GM12875 (cell line): Measurements from ENCODE around the gene ARHGEF26.

Source experiments
- H3K4me3 ChIP-seq: one replicate; pipeline ENCODE4 v1.5.1; 2011; ENCODE audit warnings: low read depth, low read length, control low read depth
- TF ChIP-seq, protein P1 (sequence below): IDR thresholded peaks from 2 replicates; pipeline ENCODE4 v1.5.1; 2011; ENCODE audit warnings: low read depth, mild to moderate bottlenecking, control low read depth, inconsistent platforms, low read length, moderate library complexity, borderline replicate concordance; ENCODE audit not compliant: insufficient read depth

ARHGEF26 gene

DNA sequence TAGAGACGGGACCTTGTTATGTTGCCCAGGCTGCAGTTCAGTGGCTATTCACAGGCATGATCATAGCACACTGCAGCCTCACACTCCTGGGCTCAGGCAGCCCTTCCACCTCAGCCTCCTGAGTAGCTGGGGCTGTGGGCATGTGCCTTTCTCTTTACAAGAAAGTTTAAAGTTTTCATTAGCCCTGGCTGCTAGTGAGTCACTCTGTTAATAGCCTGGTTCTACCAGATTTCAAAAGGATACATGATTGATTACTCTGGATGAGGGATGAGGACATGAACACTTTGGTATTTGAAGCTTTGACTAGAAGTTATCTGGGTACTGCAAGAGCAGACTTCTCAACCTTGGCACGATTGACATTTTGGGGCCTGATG lies 108.0 kb downstream of the ARHGEF26 start:
- TF ChIP-seq, protein P1, sequence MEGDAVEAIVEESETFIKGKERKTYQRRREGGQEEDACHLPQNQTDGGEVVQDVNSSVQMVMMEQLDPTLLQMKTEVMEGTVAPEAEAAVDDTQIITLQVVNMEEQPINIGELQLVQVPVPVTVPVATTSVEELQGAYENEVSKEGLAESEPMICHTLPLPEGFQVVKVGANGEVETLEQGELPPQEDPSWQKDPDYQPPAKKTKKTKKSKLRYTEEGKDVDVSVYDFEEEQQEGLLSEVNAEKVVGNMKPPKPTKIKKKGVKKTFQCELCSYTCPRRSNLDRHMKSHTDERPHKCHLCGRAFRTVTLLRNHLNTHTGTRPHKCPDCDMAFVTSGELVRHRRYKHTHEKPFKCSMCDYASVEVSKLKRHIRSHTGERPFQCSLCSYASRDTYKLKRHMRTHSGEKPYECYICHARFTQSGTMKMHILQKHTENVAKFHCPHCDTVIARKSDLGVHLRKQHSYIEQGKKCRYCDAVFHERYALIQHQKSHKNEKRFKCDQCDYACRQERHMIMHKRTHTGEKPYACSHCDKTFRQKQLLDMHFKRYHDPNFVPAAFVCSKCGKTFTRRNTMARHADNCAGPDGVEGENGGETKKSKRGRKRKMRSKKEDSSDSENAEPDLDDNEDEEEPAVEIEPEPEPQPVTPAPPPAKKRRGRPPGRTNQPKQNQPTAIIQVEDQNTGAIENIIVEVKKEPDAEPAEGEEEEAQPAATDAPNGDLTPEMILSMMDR: no peak

DNA sequence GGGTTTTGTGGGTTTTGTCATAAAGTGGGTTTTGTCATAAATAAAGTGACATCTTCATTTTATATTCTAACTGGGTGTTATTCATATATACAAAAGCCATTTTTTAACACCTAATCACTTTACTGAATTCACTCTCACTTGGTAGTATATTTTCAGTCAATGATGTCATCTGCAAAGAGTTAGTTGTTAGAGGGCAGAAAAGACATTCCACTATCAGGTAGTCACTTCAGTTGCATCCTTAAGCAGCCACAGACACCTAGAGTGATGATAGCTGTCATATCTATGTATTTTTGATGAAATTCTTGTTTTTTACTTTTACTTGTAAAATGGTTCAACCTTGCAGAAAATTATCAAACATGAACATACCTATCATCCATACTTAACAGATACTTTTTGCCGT lies 114.1 kb downstream of the ARHGEF26 start:
- TF ChIP-seq, protein P1: no peak

More for the DNA sequence above, 108.0 kb downstream of the ARHGEF26 start:
- H3K4me3 ChIP-seq: no peak overlapping the region

DNA sequence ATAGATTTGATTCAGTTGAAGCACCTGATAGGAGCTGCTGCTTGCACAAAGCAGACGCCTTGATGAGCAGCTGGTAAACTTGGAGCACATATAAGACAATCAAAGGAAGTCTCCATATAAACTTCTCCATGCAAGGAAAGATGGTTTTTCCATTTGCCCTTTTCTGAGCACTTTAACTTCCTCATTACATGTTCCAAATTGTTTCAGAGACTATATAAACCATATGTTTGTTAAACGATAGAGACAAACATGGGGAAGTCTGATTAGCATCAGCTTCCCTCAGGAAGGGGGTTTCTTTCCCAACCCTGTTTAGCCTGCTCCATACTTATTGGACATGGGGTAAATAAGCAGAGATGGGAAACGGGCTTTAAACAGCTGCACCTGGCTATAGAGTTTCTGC lies 115.1 kb downstream of the ARHGEF26 start:
- no peak overlapping the region for H3K4me3 ChIP-seq

More for the DNA sequence above, 114.1 kb downstream of the ARHGEF26 start:
- no peak overlapping the region for H3K4me3 ChIP-seq

DNA sequence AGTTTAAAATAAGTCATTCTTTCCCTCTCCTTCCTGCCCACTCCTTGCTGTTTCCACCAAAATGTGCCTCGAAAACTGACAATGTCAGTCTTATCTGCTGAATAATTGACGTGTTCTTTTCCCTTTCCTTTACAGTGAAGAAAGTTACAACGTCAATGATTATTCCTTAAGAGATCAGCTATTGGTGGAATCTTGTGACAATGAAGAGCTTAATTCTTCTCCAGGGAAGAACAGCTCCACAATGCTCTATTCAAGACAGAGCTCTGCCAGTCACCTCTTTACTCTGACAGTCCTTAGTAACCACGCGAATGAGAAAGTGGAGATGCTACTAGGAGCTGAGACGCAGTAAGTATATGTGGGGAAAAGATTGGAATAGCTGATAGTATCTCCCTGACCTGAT lies 119.0 kb downstream of the ARHGEF26 start:
- TF ChIP-seq, protein P1: no peak
- H3K4me3 ChIP-seq: no peak overlapping the region

More for the DNA sequence above, 115.1 kb downstream of the ARHGEF26 start:
- TF ChIP-seq, protein P1: no peak

DNA sequence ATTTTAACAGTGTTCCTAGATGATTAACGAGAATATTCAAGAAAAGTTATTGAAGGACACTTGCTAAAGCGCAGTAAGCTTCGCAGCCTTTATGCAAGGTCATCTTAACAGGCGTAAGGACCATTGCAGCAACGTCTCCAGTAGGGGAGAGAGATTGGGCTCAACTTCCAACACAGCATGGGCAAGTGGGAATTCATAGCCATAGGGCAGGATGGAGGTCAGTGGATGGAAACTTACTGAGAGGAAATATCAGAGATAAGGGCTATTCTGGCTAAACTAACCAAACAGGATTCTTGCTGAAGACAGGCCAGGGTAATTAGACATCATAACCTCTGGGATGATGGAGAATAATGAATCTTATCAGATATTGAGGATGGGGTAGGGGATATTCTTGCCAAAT lies 120.3 kb downstream of the ARHGEF26 start:
- H3K4me3 ChIP-seq: no peak overlapping the region
- TF ChIP-seq, protein P1: no peak

DNA sequence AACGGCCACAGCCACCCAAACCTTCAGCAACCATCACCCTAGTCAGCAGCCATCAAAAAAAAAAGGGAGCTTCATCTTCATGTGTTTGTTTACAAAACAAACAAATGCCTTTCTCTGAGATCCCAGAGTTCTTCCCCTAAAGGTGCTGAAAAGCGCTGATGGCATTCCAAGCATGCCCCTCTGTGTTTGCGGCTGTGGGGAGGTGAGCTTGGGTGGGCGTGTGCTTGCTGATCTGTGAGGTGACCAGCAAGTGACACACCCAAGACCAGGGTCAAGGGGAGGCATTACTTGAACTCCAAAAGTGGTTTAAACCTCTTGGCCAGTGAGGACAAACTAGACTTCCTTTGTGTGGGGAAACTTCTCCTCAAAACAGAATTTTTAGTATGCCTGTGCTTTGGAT lies 121.6 kb downstream of the ARHGEF26 start:
- TF ChIP-seq, protein P1: no peak
- H3K4me3 ChIP-seq: no peak overlapping the region

DNA sequence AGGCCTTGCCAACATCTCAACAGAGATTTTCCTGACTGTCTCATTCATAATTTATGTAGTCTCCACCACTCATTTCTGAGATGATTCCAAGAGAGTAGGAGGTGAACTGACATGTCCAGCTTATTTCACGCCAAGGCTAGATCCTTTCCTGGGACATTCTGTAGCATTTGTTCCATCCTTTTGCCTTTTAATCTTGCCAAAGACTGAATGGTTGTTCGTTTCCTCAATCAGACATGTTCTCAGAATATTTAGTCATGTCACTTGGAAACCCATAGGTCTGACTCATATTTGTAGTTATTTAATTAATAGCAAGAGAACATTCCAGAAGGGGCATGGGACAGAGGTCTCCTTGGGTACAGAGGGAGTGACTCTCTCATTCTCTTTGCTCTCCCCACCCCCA lies 122.2 kb downstream of the ARHGEF26 start:
- no peak overlapping the region for H3K4me3 ChIP-seq

More for the DNA sequence above, 122.2 kb downstream of the ARHGEF26 start:
- TF ChIP-seq, protein P1: no peak
